ENCODE results near the gene ARVCF. TPM values are rescaled to one million over a fixed set of nuclear protein-coding genes. Genes with fewer than 3 reads are reported as not detected.

The ARVCF gene
- total and polyA plus RNA-seq, 2 donors (not counting 3 experiments of a cell fraction or from before 2014, with no cell fraction given), result 81.3 to 105 TPM

DNA sequence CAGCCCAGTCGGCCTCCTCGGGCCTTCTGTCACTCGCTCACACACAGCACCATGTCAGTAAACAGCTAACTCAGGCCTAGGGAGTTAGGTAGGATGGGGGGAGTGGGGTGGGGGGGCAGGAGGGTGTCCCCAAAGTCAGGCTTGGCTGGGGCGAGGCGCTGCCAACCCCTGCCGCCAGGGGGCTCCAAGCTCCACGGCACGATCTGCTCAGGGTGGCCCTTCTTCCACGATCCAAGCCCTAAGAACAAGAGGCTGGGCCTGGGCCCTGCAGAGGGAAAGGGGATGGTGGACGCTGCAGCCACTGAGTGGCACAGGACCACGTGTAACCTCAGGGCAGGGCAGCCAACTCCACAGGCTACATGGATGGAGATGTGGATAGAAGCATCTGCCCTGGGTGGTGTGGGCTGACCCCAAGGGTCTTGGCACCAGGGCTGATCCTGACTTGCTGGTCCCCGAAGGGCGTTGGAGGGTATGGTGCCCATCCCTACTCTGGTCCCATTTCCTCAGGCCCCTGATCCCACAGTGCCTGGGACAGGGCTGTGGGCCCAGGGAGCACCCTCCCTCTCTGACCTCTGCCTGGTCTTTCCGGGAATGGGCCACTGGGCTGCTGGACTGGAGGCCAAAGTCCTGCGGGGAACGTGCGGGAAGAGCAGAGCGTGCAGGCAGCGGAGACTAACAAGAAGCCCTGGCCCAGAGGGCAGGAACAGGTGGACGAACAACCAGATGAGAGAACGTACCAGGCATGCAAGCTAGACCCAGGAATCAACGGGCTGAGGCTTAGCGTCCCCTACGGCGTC, 45.9 kb downstream of the ARVCF start:
- H3K79me2 ChIP-seq (ENCODE audit: control insufficient read depth, insufficient read depth, low read length), result no peaks in the 10 kb centered on the region
- TF ChIP-seq EZH2 (IDR thresholded peaks at IDR 0.05; ENCODE audit: borderline replicate concordance, low read depth, low read length, severe bottlenecking) (no peak), CTCF (IDR thresholded peaks at IDR 0.05; ENCODE audit: extremely low read depth in 1 of 2, insufficient read depth in 1 of 2, low read depth in 1 of 2, low read length in 2 of 2) (peak; percentile 69 to 96)
- no peaks in the 10 kb centered on the region for H3K9me3 ChIP-seq (replicated peaks; ENCODE audit: control insufficient read depth, insufficient read depth, low read length)
- H3K9ac ChIP-seq (replicated peaks; ENCODE audit: extremely low read depth, insufficient read depth, low read length), result no peak overlapping the region
- DNase-seq (ENCODE audit: low read depth, low spot score) (peak; percentile 56), FAIRE-seq (peak; percentile 87)
- dilution Hi-C loops (cut with MboI; ENCODE audit: extremely low pct_ligation_motif_present, low sequenced_read_pairs), result no loop called here
- H3K4me3 ChIP-seq (replicated peaks in 1 of 3; ENCODE audit: insufficient read depth in 1 of 3, low read depth in 1 of 3, low read length in 3 of 3), result no peak overlapping the region
- H2AFZ ChIP-seq (ENCODE audit: low read depth, low read length), result no peak overlapping the region
- H3K27ac ChIP-seq (ENCODE audit: insufficient read depth, low read depth, low read length), result no peak overlapping the region
- no peaks in the 10 kb centered on the region for H3K9me1 ChIP-seq (replicated peaks; ENCODE audit: control insufficient read depth, extremely low read depth, insufficient read depth, low read length)
- peaks cover 26% of the 10 kb centered on the region for H3K4me1 ChIP-seq (ENCODE audit: control insufficient read depth, extremely low read depth, insufficient read depth, low read length)
- ChIA-PET CTCF (interaction anchor here (0.6 to 12.2 kb wide), 6 partner anchors 12 to 110 kb away, joined by 3 to 304 read pairs (median 6); no protein-coding TSS in a partner anchor), POLR2A (interaction anchor here (1.1 kb wide), 1 partner anchor 42 kb away, joined by 4 read pairs; no protein-coding TSS in a partner anchor)
- no peak overlapping the region for H3K4me2 ChIP-seq (ENCODE audit: insufficient read depth, low read length)
- H3K36me3 ChIP-seq (ENCODE audit: control insufficient read depth in 2 of 2, extremely low read depth in 1 of 2, insufficient read depth in 2 of 2, low read length in 2 of 2), result peaks cover 14 to 53% of the 10 kb centered on the region in 2 experiments
- no peaks in the 10 kb centered on the region for H3K27me3 ChIP-seq (ENCODE audit: control insufficient read depth in 2 of 2, insufficient read depth in 2 of 2, low read length in 2 of 2)
- intact Hi-C loops (cut with micrococcal nuclease), result loop anchor here (1.0 kb wide), 3 partner anchors 28 to 110 kb away; partner anchors contain the start of gene DGCR8
- no peaks in the 10 kb centered on the region for H4K20me1 ChIP-seq (replicated peaks; ENCODE audit: control insufficient read depth, extremely low read depth, insufficient read depth, low read length)
- no TSS peak for BruUV-seq (replicated peaks)

GRCh38 chr22:19970031-19970478, 46.6 kb downstream of the ARVCF start:
- ChIA-PET CTCF (interaction anchor here (1.0 to 12.2 kb wide), 6 partner anchors 11 to 51 kb away, joined by 4 to 304 read pairs (median 6); partner anchors contain the start of gene TANGO2), POLR2A (no interaction called here)
- H3K27me3 ChIP-seq (ENCODE audit: control insufficient read depth in 2 of 2, insufficient read depth in 2 of 2, low read length in 2 of 2), result no peaks in the 10 kb centered on the region
- H4K20me1 ChIP-seq (replicated peaks; ENCODE audit: control insufficient read depth, extremely low read depth, insufficient read depth, low read length), result no peaks in the 10 kb centered on the region
- FAIRE-seq (no peak), DNase-seq (ENCODE audit: low read depth, low spot score) (no peak)
- BruUV-seq (replicated peaks), result TSS peak; percentile 53
- H2AFZ ChIP-seq (ENCODE audit: low read depth, low read length), result no peak overlapping the region
- no peaks in the 10 kb centered on the region for H3K9me1 ChIP-seq (replicated peaks; ENCODE audit: control insufficient read depth, extremely low read depth, insufficient read depth, low read length)
- no peak overlapping the region for H3K4me3 ChIP-seq (replicated peaks in 1 of 3; ENCODE audit: insufficient read depth in 1 of 3, low read depth in 1 of 3, low read length in 3 of 3)
- dilution Hi-C loops (cut with MboI; ENCODE audit: extremely low pct_ligation_motif_present, low sequenced_read_pairs) (no loop called here), intact Hi-C loops (cut with micrococcal nuclease) (loop anchor here (1.0 kb wide), 3 partner anchors 28 to 110 kb away; partner anchors contain the start of gene DGCR8)
- H3K9me3 ChIP-seq (replicated peaks; ENCODE audit: control insufficient read depth, insufficient read depth, low read length), result no peaks in the 10 kb centered on the region
- H3K79me2 ChIP-seq (ENCODE audit: control insufficient read depth, insufficient read depth, low read length), result no peaks in the 10 kb centered on the region
- TF ChIP-seq GATA2 (IDR thresholded peaks at IDR 0.05; ENCODE audit: insufficient read depth, insufficient read length, low read depth, low read length), result no peak
- no peak for TF ChIP-seq POLR2A (IDR thresholded peaks at IDR 0.05; ENCODE audit: low read depth, low read length)
- no peak for TF ChIP-seq MYC (IDR thresholded peaks at IDR 0.05; ENCODE audit: low read depth, low read length)
- TF ChIP-seq CTCF (IDR thresholded peaks at IDR 0.05; ENCODE audit: extremely low read depth in 1 of 2, insufficient read depth in 1 of 2, low read depth in 1 of 2, low read length in 2 of 2), result no peak
- no peak for TF ChIP-seq EZH2 (IDR thresholded peaks at IDR 0.05; ENCODE audit: borderline replicate concordance, low read depth, low read length, severe bottlenecking)
- TF ChIP-seq POLR2AphosphoS5 (IDR thresholded peaks at IDR 0.05; ENCODE audit: insufficient read depth, low read depth, low read length), result no peak
- no peak for TF ChIP-seq FOS (IDR thresholded peaks at IDR 0.05; ENCODE audit: borderline replicate concordance, insufficient read depth, low read length)
- TF ChIP-seq JUN (IDR thresholded peaks at IDR 0.05; ENCODE audit: borderline replicate concordance, insufficient read depth, insufficient read length, low read depth), result no peak
- TF ChIP-seq, protein P1, sequence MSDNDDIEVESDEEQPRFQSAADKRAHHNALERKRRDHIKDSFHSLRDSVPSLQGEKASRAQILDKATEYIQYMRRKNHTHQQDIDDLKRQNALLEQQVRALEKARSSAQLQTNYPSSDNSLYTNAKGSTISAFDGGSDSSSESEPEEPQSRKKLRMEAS (IDR thresholded peaks at IDR 0.05; ENCODE audit: insufficient read depth, insufficient read length), result no peak
- H3K4me2 ChIP-seq (ENCODE audit: insufficient read depth, low read length), result no peak overlapping the region
- peaks cover 19% of the 10 kb centered on the region for H3K4me1 ChIP-seq (ENCODE audit: control insufficient read depth, extremely low read depth, insufficient read depth, low read length)
- no peak overlapping the region for H3K9ac ChIP-seq (replicated peaks; ENCODE audit: extremely low read depth, insufficient read depth, low read length)
- peaks cover 14 to 54% of the 10 kb centered on the region in 2 experiments for H3K36me3 ChIP-seq (ENCODE audit: control insufficient read depth in 2 of 2, extremely low read depth in 1 of 2, insufficient read depth in 2 of 2, low read length in 2 of 2)
- H3K27ac ChIP-seq (ENCODE audit: insufficient read depth, low read depth, low read length), result no peak overlapping the region

Measured in endothelial cell of umbilical vein (primary cell).